Thyroid gland (tissue), 4 donors: Measurements from ENCODE around the gene ZNRF1. TPM values are rescaled to one million over a fixed set of nuclear protein-coding genes. Genes with fewer than 3 reads are reported as not detected.
A peak's percentile ranks its signal among the peaks of the same experiment; 100 is the strongest.

Experiments
- DNase-seq, 2 donors: peaks; one replicate each; pipeline ENCODE4 v3.0.0-alpha.2; 2019
- H3K27ac ChIP-seq, 3 donors: fragments of 200-600 bp; sonication (generic); 1 replicate in 2 of 3; 2 replicates in 1 of 3; pipeline ENCODE4 v1.5.1; 2016 to 2019; ENCODE audit warnings: mild to moderate bottlenecking in 1 of 3, moderate library complexity in 1 of 3
- H3K27me3 ChIP-seq: fragments of 200-600 bp; sonication (generic); one replicate; pipeline ENCODE4 v1.5.1; 2019
- H3K36me3 ChIP-seq, 2 donors: fragments of 200-600 bp; sonication (generic); one replicate each; pipeline ENCODE4 v1.5.1; 2016 to 2019
- H3K4me1 ChIP-seq, 2 donors: fragments of 200-600 bp; sonication (generic); one replicate each; pipeline ENCODE4 v1.5.1; 2017 to 2019
- H3K4me3 ChIP-seq, 3 donors: fragments of 200-600 bp; sonication (generic); replicated peaks in 1 of 3; 1 replicate in 2 of 3; 2 replicates in 1 of 3; pipeline ENCODE4 v1.5.1; 2016; ENCODE audit warnings: mild to moderate bottlenecking in 1 of 3
- H3K9me3 ChIP-seq: fragments of 200-600 bp; sonication (generic); one replicate; pipeline ENCODE4 v1.5.1; 2017
- CTCF ChIP-seq, 6 experiments: fragments of 200-600 bp in 3 of 6; fragments of 450-650 bp in 3 of 6; sonication (generic) in 3 of 6; IDR thresholded peaks; one replicate each; pipeline ENCODE4 v1.5.1; 2016 to 2019; ENCODE audit warnings: antibody characterized with exemption in 6 of 6, mild to moderate bottlenecking in 2 of 6, inconsistent platforms in 1 of 6, moderate library complexity in 1 of 6
- POLR2A ChIP-seq, 2 donors: fragments of 450-650 bp; IDR thresholded peaks; one replicate each; pipeline ENCODE4 v1.6.1; 2017; ENCODE audit warnings: antibody characterized with exemption in 2 of 2, mild to moderate bottlenecking in 2 of 2, moderate library complexity in 1 of 2
- WGBS, 2 donors: methylation state at CpG; one replicate each; pipeline ENCODE4 v1.1.5; 2017; 5-methylcytosine and 5-hydroxymethylcytosine counted together
- intact Hi-C: fragments of 100-400 bp; cut with DNase I; formaldehyde crosslinking; loops from one replicate; pipeline ENCODE4 v1.15.1; 2023
- total RNA-seq, 4 donors: library from RNA; depleted of rRNA; stranded (reverse); fragments of >200 nt; gene quantifications; one replicate each; pipeline ENCODE4 v1.2.3, GENCODE V29; 2016

Gene ZNRF1
- 10 to 100 TPM; 47.4 to 94.5 (median 57.4) TPM for total RNA-seq

GRCh38 chr16:74998481-74999218 is at the start of gene ZNRF1:
Gene ZNRF1, plus strand, starts transcription at chr16:74999024. Its CDS starts 648 bp downstream, at chr16:74999672.
- H3K4me1 ChIP-seq: peaks cover 35 to 36% of the 10 kb centered on the region in 2 donors
- H3K27me3 ChIP-seq: no peaks in the 10 kb centered on the region
- H3K4me3 ChIP-seq: peak within 1 kb of the TSS; percentile 2 to 87 (median 62)
- intact Hi-C loops: loop anchor here (2.0 kb wide), 1 partner anchor 112 kb away; no protein-coding TSS in a partner anchor
- H3K27ac ChIP-seq: peak within 1 kb of the TSS; percentile 82 to 85 (median 85)
- H3K9me3 ChIP-seq: no peaks in the 10 kb centered on the region
- peak; percentile 89 to 92 for DNase-seq
- no peaks in the 10 kb centered on the region for H3K36me3 ChIP-seq
- TF ChIP-seq CTCF (IDR thresholded peaks at IDR 0.05) (peak; percentile 49 to 90 (median 78)), POLR2A (IDR thresholded peaks at IDR 0.05) (peak; percentile 44 to 83)
- WGBS, 2 donors: 1% methylated on average over 13 to 18 of the region's 73 CpGs

- Histone ChIP-seq H3K4me3 (no peak overlapping the region), H3K4me1 (peaks cover 10 to 16% of the 10 kb centered on the region in 2 donors), H3K27me3 (no peaks in the 10 kb centered on the region), H3K9me3 (no peaks in the 10 kb centered on the region), H3K36me3 (peaks cover 8 to 14% of the 10 kb centered on the region in 2 donors), H3K27ac (no peak overlapping the region)
- no peak for TF ChIP-seq CTCF (IDR thresholded peaks at IDR 0.05)
- no peak for TF ChIP-seq POLR2A (IDR thresholded peaks at IDR 0.05)
- intact Hi-C loops: no loop called here
- WGBS, 2 donors: 94 to 97% methylated on average over 3 of the region's 3 CpGs
- no peak for DNase-seq
Observed at GRCh38 chr16:74949309-74949708, 49.5 kb upstream of the ZNRF1 start.

- TF ChIP-seq POLR2A (IDR thresholded peaks at IDR 0.05) (no peak), CTCF (IDR thresholded peaks at IDR 0.05) (no peak)
- H3K27me3 ChIP-seq: no peaks in the 10 kb centered on the region
- H3K4me1 ChIP-seq: peaks cover 10 to 16% of the 10 kb centered on the region in 2 donors
- H3K4me3 ChIP-seq: no peak overlapping the region
- intact Hi-C loops: no loop called here
- H3K9me3 ChIP-seq: no peaks in the 10 kb centered on the region
- H3K36me3 ChIP-seq: peaks cover 20% of the 10 kb centered on the region in 2 donors
- peak; percentile 15 to 28 for DNase-seq
- H3K27ac ChIP-seq: peak overlapping the region in 2 of 3 donors; percentile 27 to 34
- WGBS, 2 donors: 67 to 87% methylated on average over 7 of the region's 7 CpGs
Observed at GRCh38 chr16:74950511-74950910, 48.3 kb upstream of the ZNRF1 start.

GRCh38 chr16:74951206-74951605 is 47.6 kb upstream of the ZNRF1 start:
- Histone ChIP-seq H3K36me3 (peaks cover 20 to 21% of the 10 kb centered on the region in 2 donors), H3K9me3 (no peaks in the 10 kb centered on the region), H3K4me1 (peaks cover 10 to 16% of the 10 kb centered on the region in 2 donors), H3K27ac (peak overlapping the region; percentile 0 to 53 (median 25)), H3K27me3 (no peaks in the 10 kb centered on the region), H3K4me3 (no peak overlapping the region)
- intact Hi-C loops: no loop called here
- TF ChIP-seq POLR2A (IDR thresholded peaks at IDR 0.05) (no peak), CTCF (IDR thresholded peaks at IDR 0.05) (no peak)
- peak in 1 of 2 donors; percentile 5 for DNase-seq
- WGBS, 2 donors: 88 to 90% methylated on average over 11 of the region's 11 CpGs

- Histone ChIP-seq H3K4me1 (peaks cover 10 to 16% of the 10 kb centered on the region in 2 donors), H3K27ac (peak overlapping the region; percentile 36 to 62 (median 53)), H3K9me3 (no peaks in the 10 kb centered on the region), H3K27me3 (no peaks in the 10 kb centered on the region), H3K36me3 (peaks cover 20 to 21% of the 10 kb centered on the region in 2 donors), H3K4me3 (no peak overlapping the region)
- TF ChIP-seq CTCF (IDR thresholded peaks at IDR 0.05) (peak in 1 of 6 experiments; percentile 11), POLR2A (IDR thresholded peaks at IDR 0.05) (no peak)
- peak; percentile 84 to 86 for DNase-seq
- intact Hi-C loops: no loop called here
- 18 to 44% methylated on average over 4 of the region's 4 CpGs for WGBS, 2 donors
Observed at GRCh38 chr16:74951681-74952080, 47.1 kb upstream of the ZNRF1 start.
